DMS114 treated with DMSO at 0.1 percent for 48 hours (cell line): ENCODE data around the gene RUFY4.

ENCODE experiments used
- DNase-seq: peaks from one replicate; lab custom pipeline; 2025; ENCODE audit not compliant: unreplicated experiment; lab: John Stamatoyannopoulos, UW

RUFY4 gene

DNA sequence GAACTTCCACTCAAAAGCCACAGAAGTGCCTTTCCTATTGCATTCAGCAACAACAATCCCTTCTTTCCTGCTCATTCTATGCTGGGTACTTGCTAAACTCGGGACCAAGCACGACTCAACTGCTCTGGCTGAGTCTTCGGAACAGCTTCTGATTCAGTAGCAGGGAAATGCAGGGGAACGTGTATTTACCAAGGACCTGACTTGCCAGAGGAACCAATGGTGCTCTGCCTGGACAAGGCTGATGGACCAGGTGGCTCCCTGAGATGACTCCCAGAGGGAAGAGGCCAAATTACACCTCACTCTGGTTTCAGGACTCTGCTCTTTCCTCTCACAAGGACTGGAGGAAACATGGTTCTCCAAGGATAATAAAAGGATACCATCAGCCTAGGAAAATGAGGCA lies 69.0 kb downstream of the RUFY4 start:
- DNase-seq = no peak
